Middle frontal gyrus (tissue), 1 donor: ENCODE measurements around the gene SPATC1L.

ENCODE experiments used
- DNase-seq: peaks from one replicate; pipeline ENCODE4 v3.0.0-alpha.2; 2015; ENCODE audit warnings: low spot score; ENCODE audit errors: extremely low spot score

Gene SPATC1L

GRCh38 chr21:46215436-46216131 is 31.3 kb upstream of the SPATC1L start:
- no peak for DNase-seq

DNA sequence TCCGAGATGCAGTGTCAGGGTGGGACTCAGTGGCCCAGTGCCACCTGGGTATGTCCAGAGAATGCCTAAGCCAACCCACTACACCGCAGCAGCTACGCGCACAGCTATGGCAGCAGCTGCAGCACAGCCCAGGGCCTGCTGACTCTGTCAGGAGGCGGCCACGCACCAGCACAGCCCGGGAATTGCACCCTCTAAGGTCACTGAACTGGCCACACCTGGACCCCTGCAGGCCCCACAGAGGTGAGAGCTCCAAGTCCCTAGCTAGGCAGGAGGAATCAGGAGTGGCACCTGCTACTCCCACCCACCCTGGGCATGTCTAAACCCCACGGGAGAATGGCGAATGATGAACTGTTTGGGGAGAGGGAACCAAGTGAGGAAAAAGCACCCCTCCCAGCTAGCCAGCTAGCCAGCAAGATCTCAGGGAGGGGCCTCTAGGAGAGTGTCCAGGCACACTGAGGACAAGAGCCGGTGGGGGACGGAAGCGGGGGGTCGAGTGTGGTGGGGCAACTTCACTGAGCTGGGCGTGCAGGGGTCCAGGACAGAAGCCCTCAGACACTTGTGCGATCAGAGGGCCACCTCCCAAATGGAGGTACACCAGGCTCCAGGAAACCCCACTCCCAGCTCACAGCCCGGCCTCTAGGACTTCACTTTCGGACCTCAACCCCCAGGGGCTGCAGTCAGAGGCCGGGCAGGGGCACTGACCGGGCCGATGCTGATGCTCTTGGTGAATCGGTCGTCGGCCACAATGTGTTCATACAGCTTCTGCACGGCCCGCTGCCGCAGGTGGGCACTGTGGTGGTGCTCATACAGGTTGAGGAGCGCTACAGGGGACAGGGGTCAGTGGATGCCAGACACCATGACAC is 30.4 kb upstream of the SPATC1L start:
- no peak for DNase-seq

DNA sequence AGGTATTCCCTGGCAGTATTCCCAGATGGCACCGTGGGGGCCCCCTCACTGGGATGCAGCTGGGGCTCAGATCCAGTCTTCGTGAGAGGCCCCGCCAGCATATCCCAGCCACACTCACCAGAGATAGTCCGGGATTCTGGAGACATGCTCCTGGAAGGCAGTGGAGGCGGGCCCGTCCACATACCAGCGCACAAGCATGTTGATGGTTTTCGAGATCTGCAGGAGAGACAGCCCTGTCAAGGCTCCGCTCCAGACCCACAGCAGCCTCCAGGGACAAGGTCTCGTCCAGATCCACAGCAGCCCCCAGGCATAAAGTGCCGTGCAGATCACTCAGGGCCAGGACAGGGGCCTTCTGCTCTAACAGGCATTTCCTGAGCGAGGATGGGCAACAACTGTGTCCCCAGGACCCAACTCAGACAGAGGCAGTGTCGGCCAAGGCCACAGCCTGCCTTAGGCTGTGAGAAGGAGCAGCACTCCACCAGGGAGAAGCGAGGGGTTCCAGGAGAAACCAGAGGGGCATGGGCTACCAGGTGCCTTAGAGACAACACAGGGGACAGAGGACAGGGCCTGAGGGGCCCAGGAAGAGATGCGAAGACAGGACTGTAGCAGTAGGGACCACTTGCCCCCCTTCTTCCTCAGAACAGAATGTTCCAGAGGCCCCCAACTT is 29.5 kb upstream of the SPATC1L start:
- DNase-seq: no peak

DNA sequence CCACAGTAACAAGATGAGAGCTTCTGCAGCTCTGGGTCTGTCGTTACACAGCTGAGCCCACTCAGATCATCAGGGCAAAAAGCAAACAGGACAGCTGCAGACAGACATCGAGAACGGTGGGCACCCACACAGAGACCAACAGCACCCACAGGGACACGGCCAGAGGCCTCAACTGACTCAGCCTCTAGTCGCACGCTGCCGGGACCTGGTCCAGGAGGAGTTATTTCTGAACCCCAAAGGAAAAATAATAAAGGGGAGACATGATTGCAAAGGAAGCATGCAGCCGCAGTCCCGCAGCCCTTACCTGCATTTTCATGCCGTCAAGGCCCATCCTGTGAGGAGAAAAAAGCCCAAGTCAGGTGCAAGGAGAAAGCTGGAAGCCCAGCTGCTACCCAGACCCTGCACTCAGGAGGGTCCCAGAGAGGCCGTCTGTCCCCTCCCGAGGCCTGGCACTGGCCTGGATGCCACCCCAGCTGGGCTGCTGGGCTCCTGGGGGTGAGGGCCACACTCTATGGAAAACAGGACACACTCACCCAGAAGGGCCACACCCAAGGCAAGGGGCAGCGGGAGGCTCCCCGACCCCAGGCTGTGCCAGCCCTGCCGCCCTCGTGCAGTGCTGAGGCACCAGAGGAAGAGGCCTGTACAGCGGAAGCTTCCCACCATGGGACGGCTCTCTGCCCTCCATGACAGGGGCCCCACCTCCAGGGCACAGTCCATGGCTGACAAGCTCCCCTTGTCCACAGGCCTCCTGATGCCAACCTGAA is 28.6 kb upstream of the SPATC1L start:
- DNase-seq: no peak

DNA sequence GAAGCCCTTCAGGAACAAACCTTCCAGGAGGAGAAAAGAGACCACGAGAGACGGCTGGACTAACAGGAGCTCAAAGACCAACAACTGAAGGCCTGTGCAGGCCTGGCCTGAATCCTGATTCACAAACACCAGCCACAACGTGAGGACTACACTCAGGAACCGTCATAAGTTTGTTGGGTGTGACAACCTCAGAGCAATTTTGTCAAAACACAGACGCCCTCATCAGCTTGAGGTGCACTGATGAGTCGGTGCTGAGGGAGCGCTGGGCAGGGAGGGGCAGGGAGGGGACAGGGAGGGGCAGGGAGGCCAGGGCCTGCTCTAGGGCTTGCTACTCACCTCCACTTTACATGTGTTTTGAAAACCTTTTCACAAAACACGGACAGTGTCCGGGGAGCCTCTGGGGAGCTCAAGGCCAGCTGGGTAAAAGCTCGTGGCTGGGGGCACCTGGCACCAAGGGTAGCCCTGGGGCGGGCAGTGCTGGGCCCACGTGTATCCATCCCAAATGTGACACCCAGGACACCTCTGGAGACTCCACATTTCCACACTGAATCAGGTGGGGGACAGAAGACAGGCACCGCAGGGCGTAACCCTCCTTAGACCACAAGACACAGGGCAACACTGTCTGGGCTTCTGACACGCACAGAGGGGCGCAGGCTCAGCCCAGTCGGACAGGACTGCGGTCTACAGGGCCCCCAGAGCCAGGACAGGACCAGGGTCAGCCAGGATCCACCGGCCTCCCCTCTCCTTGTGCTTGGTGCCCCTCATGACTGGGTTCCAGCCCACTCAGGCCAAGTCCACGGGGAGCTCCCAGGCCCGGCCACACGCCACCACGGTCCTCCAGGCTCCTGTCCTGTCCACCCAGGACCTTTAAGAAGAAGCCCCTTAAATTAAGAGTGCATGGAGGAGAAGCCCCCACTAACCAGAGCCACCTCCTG is 27.8 kb upstream of the SPATC1L start:
- no peak for DNase-seq

- DNase-seq: no peak
Measured at GRCh38 chr21:46211376-46211775, 27.1 kb upstream of the SPATC1L start.

GRCh38 chr21:46210378-46211136 is 26.3 kb upstream of the SPATC1L start:
- no peak for DNase-seq

DNA sequence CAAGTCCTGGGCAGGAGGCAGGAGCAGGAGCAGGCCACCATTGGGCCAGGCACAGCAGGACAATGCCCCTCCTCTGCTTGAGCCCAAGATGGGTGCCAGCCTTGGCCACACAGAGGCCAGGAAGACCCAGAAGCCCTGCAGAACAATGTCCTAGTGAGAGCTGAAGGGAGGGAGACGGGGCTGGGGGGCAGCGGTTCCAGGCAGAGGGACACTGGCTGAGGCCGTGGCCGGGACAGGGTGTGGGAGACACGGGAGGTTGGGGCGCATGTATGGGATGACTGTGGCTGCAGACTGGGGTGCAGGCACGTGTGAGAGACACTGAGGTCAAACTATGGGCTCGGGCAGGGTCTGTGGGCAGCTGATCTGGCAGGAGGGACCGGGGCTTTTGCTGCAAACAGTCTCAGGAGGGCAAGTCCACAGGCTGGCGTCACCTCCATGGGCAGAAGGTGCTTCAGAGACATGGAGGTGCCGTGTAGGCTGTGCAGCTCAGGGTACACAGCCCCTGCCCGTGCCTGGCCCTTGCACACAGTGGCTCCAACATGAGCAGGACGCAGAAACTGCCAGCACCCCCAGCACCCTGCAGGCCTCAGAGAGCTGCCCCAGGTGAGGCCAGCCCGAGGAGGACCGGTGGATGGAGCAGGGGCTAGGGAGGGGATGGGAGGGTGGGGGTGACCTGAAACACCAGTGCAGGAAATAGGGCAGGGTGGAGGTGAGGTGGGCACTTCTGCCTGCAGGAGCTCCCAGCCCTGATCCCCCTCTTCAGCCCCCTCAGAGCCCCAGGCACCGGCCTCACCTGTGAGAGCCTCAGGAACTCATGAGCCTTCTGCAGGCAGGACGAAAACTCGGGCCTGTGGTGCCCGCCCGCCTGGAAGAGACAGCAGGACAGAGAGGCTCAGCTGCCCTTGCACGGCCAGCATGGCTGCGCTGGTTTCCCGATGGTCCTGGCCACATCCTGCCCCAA is 24.8 kb upstream of the SPATC1L start:
- no peak for DNase-seq

- DNase-seq: no peak
Measured at GRCh38 chr21:46207920-46208591, 23.8 kb upstream of the SPATC1L start.

DNA sequence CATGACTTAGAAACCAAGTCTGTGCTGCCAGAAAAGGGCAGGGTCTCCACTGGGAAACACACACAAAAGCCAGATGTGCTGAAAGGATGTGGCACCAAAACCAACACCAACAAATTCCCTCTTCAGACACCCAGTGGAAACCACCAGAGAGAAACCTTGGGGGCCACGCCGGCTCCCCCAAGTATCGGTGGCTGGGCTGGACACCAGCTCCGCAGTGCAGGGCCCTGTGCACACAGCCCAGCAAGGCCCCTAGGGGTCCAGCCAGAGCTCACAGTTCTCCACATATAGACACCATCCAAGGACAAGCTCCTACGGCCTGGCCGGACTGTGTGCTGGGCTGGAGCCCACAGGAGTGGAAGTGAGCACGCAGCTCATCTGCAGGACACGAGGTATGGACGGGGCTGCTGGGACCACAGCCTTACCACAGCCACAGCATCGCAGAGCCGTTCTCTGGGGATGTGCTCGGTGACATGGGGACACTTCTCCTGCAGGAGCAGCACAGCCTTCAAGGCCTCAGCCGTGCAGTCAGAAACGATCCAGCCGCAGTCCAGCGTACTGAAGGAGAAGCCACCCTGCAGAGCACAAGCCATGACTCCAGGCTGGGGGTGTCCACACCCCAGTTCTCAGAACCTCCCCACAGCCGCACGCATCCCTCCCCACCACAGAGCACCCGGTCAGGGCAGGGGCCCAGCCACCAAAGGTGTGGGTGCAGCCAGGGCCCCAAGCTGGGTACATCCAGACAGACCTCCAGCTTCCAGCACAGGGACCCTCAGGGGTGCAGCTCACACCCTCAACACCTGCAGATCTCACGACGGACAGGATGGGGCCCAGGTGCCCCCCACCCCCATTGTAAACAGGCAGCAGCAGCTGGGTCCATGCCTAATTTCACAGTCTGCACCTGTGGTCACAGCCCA is 23.0 kb upstream of the SPATC1L start:
- DNase-seq: no peak

- no peak for DNase-seq
Measured at GRCh38 chr21:46206163-46207005, 22.1 kb upstream of the SPATC1L start.

DNA sequence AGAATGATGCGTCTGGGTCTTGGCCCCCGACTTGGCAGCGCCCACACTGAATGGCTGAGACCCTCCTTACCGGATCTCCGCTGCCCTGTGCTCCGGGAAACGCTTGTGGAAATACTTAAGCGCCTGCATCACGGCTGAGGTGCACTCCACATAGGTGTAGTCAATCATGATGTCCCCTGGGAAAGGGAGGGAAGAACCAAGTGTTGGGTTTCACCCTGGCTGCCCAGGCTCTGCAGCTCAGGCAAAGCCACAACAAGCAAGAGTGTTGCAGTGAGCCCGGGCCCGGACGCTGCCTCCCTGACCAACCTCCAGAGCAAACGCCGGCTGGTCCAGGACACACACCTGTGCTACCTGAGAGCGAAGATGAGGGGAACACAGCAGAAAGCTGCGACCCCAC is 21.5 kb upstream of the SPATC1L start:
- no peak for DNase-seq

GRCh38 chr21:46205166-46205565 is 20.9 kb upstream of the SPATC1L start:
- no peak for DNase-seq

GRCh38 chr21:46203203-46203600 is 18.9 kb upstream of the SPATC1L start:
- no peak for DNase-seq

- DNase-seq: no peak
Measured at GRCh38 chr21:46202592-46203202, 18.4 kb upstream of the SPATC1L start.
